GM06990 (cell line): ENCODE results near the gene FHOD3.

Source experiments
- DNase-seq: peaks from one replicate; pipeline ENCODE4 v3.0.0-alpha.2; 2011; ENCODE audit not compliant: insufficient read length; ENCODE audit errors: extremely low read depth
- H3K27me3 ChIP-seq: replicated peaks from 2 replicates; pipeline ENCODE4 v1.6.0; 2011; ENCODE audit warnings: low read length; ENCODE audit not compliant: control insufficient read depth, insufficient read depth
- H3K36me3 ChIP-seq: 2 replicates; pipeline ENCODE4 v1.5.1; 2011; ENCODE audit warnings: low read length; ENCODE audit not compliant: control insufficient read depth, insufficient read depth
- H3K4me3 ChIP-seq: replicated peaks from 2 replicates; pipeline ENCODE4 v1.5.1; 2011; ENCODE audit warnings: low read depth, mild to moderate bottlenecking, control low read depth, low read length
- TF ChIP-seq, protein P1 (sequence below): IDR thresholded peaks from 2 replicates; pipeline ENCODE4 v1.5.1; 2011; ENCODE audit warnings: low read length, control low read depth, mild to moderate bottlenecking, inconsistent platforms; ENCODE audit not compliant: insufficient read depth, poor library complexity, severe bottlenecking

The FHOD3 gene

DNA sequence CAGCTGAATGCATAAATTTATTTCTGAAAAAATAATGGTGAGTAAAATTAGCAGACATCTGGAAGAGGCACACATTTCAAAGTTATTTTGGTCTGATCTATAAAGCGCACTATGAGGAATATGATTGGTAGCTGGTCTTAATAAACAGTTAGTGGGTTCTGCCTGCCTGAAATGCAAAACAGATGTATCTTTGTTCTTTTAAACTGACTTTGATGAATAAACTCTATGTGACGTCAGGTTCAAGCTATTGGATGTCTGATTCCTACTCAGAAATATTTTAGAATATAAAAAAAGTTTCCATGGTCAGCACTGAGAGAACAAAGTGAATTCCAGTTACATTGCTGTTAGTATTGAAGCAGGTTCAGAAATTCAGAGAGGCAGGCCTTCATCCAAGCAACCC lies 394.9 kb downstream of the FHOD3 start:
- no peaks in the 10 kb centered on the region for H3K36me3 ChIP-seq
- H3K27me3 ChIP-seq = no peaks in the 10 kb centered on the region
- TF ChIP-seq, protein P1, sequence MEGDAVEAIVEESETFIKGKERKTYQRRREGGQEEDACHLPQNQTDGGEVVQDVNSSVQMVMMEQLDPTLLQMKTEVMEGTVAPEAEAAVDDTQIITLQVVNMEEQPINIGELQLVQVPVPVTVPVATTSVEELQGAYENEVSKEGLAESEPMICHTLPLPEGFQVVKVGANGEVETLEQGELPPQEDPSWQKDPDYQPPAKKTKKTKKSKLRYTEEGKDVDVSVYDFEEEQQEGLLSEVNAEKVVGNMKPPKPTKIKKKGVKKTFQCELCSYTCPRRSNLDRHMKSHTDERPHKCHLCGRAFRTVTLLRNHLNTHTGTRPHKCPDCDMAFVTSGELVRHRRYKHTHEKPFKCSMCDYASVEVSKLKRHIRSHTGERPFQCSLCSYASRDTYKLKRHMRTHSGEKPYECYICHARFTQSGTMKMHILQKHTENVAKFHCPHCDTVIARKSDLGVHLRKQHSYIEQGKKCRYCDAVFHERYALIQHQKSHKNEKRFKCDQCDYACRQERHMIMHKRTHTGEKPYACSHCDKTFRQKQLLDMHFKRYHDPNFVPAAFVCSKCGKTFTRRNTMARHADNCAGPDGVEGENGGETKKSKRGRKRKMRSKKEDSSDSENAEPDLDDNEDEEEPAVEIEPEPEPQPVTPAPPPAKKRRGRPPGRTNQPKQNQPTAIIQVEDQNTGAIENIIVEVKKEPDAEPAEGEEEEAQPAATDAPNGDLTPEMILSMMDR = no peak
- DNase-seq = no peak
- H3K4me3 ChIP-seq = no peak overlapping the region

DNA sequence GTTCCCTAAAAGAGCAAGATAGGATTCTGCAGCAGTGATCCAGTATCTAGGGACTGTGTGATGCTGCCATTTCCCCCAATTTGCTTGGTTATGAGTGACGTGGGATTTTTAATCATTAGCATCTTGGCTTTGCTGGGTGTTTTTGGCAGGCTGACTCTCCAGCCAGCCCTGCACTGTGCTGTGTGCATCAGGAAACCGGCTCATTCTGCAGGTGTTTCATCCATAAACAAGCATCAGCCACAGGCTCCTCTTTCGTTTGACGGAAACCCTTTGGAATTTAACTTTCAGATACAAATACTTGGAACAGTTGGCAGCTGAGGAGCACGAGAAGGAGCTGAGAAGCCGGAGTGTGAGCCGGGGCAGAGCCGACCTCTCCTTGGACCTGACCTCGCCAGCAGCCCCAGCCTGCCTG lies 395.4 kb downstream of the FHOD3 start:
- no peak for DNase-seq
- no peak overlapping the region for H3K4me3 ChIP-seq
- no peaks in the 10 kb centered on the region for H3K27me3 ChIP-seq
- no peaks in the 10 kb centered on the region for H3K36me3 ChIP-seq
- TF ChIP-seq, protein P1 = no peak

DNA sequence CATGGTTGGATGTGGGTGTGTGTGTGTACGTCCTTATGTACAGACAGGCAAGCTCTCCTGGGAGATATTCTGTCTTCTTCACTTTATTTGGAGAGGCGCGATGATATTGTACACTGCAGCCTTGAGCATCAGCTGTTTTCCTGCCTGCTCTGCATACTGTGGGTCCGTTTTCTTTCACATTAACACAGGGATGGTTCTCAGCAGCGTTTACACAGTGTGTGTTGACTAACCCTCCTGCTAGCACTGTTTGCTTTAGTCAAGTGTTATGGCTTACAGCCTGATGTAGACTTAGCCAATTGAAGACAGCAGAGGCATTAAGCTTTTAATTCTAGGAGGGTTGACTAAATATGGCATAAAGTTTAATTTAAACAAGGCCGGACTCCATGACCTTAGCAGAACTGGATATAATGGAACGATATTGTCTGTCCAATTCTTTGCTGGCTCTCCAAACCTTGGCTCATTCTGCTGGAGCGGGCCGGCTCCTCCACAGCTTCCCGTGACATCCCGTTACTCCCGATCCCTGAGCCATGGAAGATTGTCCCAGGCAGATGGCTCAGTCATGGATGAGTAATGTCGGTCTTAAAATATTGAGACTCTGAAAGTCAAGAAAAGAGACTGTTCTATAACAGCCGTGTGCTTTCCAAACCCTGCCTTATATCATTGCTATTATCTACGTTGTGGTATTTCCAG lies 396.6 kb downstream of the FHOD3 start:
- TF ChIP-seq, protein P1 = no peak
- Histone ChIP-seq H3K36me3 (no peaks in the 10 kb centered on the region), H3K27me3 (no peaks in the 10 kb centered on the region), H3K4me3 (no peak overlapping the region)
- no peak for DNase-seq

DNA sequence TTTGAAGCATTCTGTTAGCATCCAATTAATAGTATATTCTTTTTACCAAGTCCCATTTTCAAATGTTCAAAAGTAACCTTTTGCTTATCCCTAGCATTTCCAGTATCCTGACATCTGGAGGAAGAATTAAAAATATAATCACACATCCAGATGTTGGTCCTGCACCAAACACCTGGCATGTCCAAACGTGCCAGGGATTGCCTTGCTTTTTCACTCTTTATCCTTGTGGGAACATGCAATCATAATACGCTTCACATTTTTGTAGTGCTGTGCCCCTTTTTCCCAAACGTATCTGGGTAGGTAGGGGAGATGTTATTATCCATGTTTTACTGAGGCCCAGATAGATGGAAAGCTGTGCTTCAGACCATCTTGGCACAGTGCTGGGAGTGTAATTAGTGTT lies 398.3 kb downstream of the FHOD3 start:
- DNase-seq = no peak
- H3K36me3 ChIP-seq = no peaks in the 10 kb centered on the region
- no peak overlapping the region for H3K4me3 ChIP-seq
- H3K27me3 ChIP-seq = no peaks in the 10 kb centered on the region
- TF ChIP-seq, protein P1 = no peak

DNA sequence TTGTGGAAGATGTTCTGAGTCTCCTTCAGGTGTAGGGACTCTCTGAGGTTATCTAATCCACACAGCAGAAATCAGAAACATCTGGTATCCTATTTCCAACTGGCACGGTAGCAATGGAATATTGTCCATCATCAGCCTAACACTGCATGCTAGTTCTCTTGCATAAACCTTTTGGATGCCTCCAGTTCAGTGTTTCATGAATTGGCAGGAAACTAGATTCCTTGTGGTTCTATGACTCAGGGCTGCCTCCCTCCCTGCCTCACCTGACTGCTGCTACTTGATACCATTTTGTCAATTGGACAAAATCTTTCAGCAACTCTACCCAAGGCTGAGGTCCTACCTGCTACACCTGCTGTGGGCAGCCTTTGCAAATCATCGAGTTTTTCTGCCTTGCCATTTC lies 400.4 kb downstream of the FHOD3 start:
- DNase-seq = no peak
- Histone ChIP-seq H3K27me3 (no peaks in the 10 kb centered on the region), H3K36me3 (no peaks in the 10 kb centered on the region), H3K4me3 (no peak overlapping the region)
- TF ChIP-seq, protein P1 = no peak

DNA sequence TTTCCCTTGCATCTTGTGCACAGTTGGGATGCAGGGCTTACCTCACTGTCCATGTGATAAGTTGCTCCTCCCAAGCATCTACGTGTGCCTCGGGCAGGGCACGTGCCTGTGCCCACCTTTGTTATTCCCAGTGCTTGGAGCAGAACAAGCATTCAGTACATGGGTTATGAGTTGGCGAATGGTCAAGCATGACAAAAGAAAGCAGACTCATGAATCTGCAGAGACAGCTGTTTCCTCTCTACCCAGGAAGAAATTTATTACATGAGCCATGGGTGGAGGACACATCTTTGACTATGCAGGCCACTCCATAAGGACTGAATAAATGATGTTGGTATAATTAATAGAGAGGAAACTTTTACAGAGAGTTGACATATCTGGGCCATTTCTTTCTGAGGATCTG lies 403.4 kb downstream of the FHOD3 start:
- TF ChIP-seq, protein P1 = no peak

More for the DNA sequence above, 403.4 kb downstream of the FHOD3 start:
- H3K4me3 ChIP-seq = no peak overlapping the region
- no peaks in the 10 kb centered on the region for H3K36me3 ChIP-seq
- no peak for DNase-seq
- no peaks in the 10 kb centered on the region for H3K27me3 ChIP-seq
